Activated CD4-positive, CD25-positive, alpha-beta regulatory T cell treated with anti-CD3 and anti-CD28 coated beads, Interleukin-2, amount 50 U/mL, for 24 hours (primary cell): Measurements from ENCODE around the gene KCNQ5.
"Not testable (repeated sequence)": the region's sequence is repeated elsewhere in the genome, so short reads cannot be mapped to it uniquely, and the experiment has no call there.

Experiments used
- ATAC-seq, 2 donors: fragments of 150-1000 bp; cut with Tn5 transposase; one replicate each; pipeline ENCODE4 v1.10.0; 2021; ENCODE audit warnings: mild to moderate bottlenecking in 1 of 2, moderate library complexity in 1 of 2

The KCNQ5 gene

GRCh38 chr6:72963946-72964345 lies 342.1 kb downstream of the KCNQ5 start:
- ATAC-seq: no peak

- no peak for ATAC-seq
Observed at GRCh38 chr6:72966628-72967280, 344.9 kb downstream of the KCNQ5 start.

- ATAC-seq: no peak
Observed at GRCh38 chr6:72967329-72967728, 345.5 kb downstream of the KCNQ5 start.

- ATAC-seq: no peak
Observed at GRCh38 chr6:72968704-72969103, 346.8 kb downstream of the KCNQ5 start.

- no peak for ATAC-seq
Observed at GRCh38 chr6:72969666-72970065, 347.8 kb downstream of the KCNQ5 start.

GRCh38 chr6:72972579-72972978 lies 350.7 kb downstream of the KCNQ5 start:
- ATAC-seq: no peak

GRCh38 chr6:72974276-72974675 lies 352.4 kb downstream of the KCNQ5 start:
- ATAC-seq: no peak

GRCh38 chr6:72975352-72975752 lies 353.5 kb downstream of the KCNQ5 start:
- ATAC-seq: no peak

GRCh38 chr6:72976484-72976883 lies 354.6 kb downstream of the KCNQ5 start:
- ATAC-seq: no peak

GRCh38 chr6:72977114-72977513 lies 355.2 kb downstream of the KCNQ5 start:
- no peak for ATAC-seq

GRCh38 chr6:72978808-72979207 lies 356.9 kb downstream of the KCNQ5 start:
- ATAC-seq: not testable (repeated sequence)

- not testable (repeated sequence) for ATAC-seq
Observed at GRCh38 chr6:72984189-72984831, 362.4 kb downstream of the KCNQ5 start.

GRCh38 chr6:72984981-72985665 lies 363.3 kb downstream of the KCNQ5 start:
- no peak for ATAC-seq

GRCh38 chr6:72987301-72987700 lies 365.4 kb downstream of the KCNQ5 start:
- ATAC-seq: no peak

GRCh38 chr6:72999995-73000394 lies 378.1 kb downstream of the KCNQ5 start:
- no peak for ATAC-seq

- no peak for ATAC-seq
Observed at GRCh38 chr6:73000460-73000859, 378.6 kb downstream of the KCNQ5 start.

GRCh38 chr6:73002588-73002987 lies 380.7 kb downstream of the KCNQ5 start:
- ATAC-seq: no peak

GRCh38 chr6:73003302-73003701 lies 381.4 kb downstream of the KCNQ5 start:
- ATAC-seq: no peak

- ATAC-seq: no peak
Observed at GRCh38 chr6:73004231-73004630, 382.4 kb downstream of the KCNQ5 start.

- no peak for ATAC-seq
Observed at GRCh38 chr6:73004861-73005260, 383.0 kb downstream of the KCNQ5 start.

GRCh38 chr6:73006146-73006545 lies 384.3 kb downstream of the KCNQ5 start:
- ATAC-seq: no peak

- no peak for ATAC-seq
Observed at GRCh38 chr6:73011945-73012344, 390.1 kb downstream of the KCNQ5 start.

- ATAC-seq: no peak
Observed at GRCh38 chr6:73017476-73017875, 395.6 kb downstream of the KCNQ5 start.

GRCh38 chr6:73024598-73024997 lies 402.7 kb downstream of the KCNQ5 start:
- no peak for ATAC-seq
